Gastroesophageal sphincter (tissue), 4 donors: Measurements from ENCODE around the gene RNF208. TPM values are rescaled to one million over a fixed set of nuclear protein-coding genes. Genes with fewer than 3 reads are reported as not detected.

Experiments
- ATAC-seq: fragments of 150-250 bp; one replicate; pipeline ENCODE4 v1.9.1; 2016; ENCODE audit warnings: mild to moderate bottlenecking, moderate library complexity
- H3K27ac ChIP-seq, 4 donors: fragments of 200-600 bp; sonication (generic) in 3 of 4; 1 replicate in 3 of 4; 2 replicates in 1 of 4; pipeline ENCODE4 v1.5.1; 2016 to 2019
- H3K27me3 ChIP-seq: fragments of 200-600 bp; sonication (generic); one replicate; pipeline ENCODE4 v1.5.1; 2019
- H3K36me3 ChIP-seq, 2 donors: fragments of 200-600 bp; sonication (generic); one replicate each; pipeline ENCODE4 v1.5.1; 2019; ENCODE audit warnings: control low read depth in 1 of 2
- H3K4me1 ChIP-seq, 3 donors: fragments of 200-600 bp; sonication (generic); 1 replicate in 2 of 3; 2 replicates in 1 of 3; pipeline ENCODE4 v1.5.1; 2016 to 2019; ENCODE audit warnings: control low read depth in 2 of 3
- H3K4me3 ChIP-seq, 2 donors: fragments of 200-600 bp; sonication (generic); one replicate each; pipeline ENCODE4 v1.5.1; 2019; ENCODE audit warnings: mild to moderate bottlenecking in 1 of 2, moderate library complexity in 1 of 2
- H3K9me3 ChIP-seq, 3 donors: fragments of 200-600 bp; sonication (generic); one replicate each; pipeline ENCODE4 v1.5.1; 2017 to 2019; ENCODE audit warnings: control low read depth in 2 of 3
- CTCF ChIP-seq, 4 experiments: fragments of 200-600 bp in 2 of 4; fragments of 450-650 bp in 2 of 4; sonication (generic) in 1 of 4; IDR thresholded peaks; one replicate each; pipeline ENCODE4 v1.5.1; 2017 to 2019; ENCODE audit warnings: antibody characterized with exemption in 4 of 4, mild to moderate bottlenecking in 2 of 4, moderate library complexity in 2 of 4
- EP300 ChIP-seq: sonication (generic); formaldehyde crosslinking; IDR thresholded peaks from one replicate; pipeline ENCODE4 v1.6.1; 2017; ENCODE audit warnings: antibody characterized with exemption, mild to moderate bottlenecking
- POLR2A ChIP-seq, 2 donors: fragments of 450-650 bp; IDR thresholded peaks; one replicate each; pipeline ENCODE4 v1.6.1; 2017; ENCODE audit warnings: antibody characterized with exemption in 2 of 2, mild to moderate bottlenecking in 2 of 2, moderate library complexity in 1 of 2
- POLR2AphosphoS5 ChIP-seq: sonication (generic); formaldehyde crosslinking; IDR thresholded peaks from one replicate; pipeline ENCODE4 v1.6.1; 2017; ENCODE audit warnings: antibody characterized with exemption
- WGBS, 2 donors: methylation state at CpG; one replicate each; pipeline ENCODE4 v1.1.5; 2018; ENCODE audit warnings: low coverage in 1 of 2; 5-methylcytosine and 5-hydroxymethylcytosine counted together
- total RNA-seq, 4 donors: library from RNA; depleted of rRNA; stranded (reverse); fragments of >200 nt; gene quantifications; one replicate each; pipeline ENCODE4 v1.1.0, GENCODE V29; 2016

Gene RNF208
- total RNA-seq, 4 donors from 2014 or later, result 1.6 to 5.3 (median 3.1) TPM; not detected in 1

GRCh38 chr9:137265496-137266161 lies 43.6 kb upstream of the RNF208 start:
- H3K9me3 ChIP-seq, result no peaks in the 10 kb centered on the region

DNA sequence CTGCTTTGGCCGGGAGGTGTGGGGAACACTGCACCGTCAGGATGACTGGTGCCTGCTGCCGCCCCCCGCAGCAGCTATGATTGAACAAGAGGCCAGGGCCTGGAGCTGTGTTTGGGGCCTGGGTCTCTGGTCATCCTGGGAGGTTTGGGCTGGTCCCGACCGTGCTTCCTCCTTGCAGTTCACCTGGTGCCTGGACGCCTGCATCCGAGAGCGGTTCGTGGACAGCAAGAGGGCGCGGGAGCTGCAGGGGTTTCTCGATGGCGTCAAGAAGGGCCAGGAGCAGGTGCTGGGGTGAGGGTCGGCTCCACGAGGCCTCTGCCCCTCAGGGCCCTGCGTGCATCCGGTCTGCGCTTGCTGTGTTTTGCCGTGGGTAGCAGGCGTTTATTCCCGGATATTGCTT lies 42.0 kb upstream of the RNF208 start:
- ATAC-seq, result no peak
- Histone ChIP-seq H3K27ac (no peak overlapping the region), H3K4me1 (peaks cover 0 to 26% (median 6%) of the 10 kb centered on the region in 3 donors), H3K4me3 (no peak overlapping the region), H3K27me3 (no peaks in the 10 kb centered on the region), H3K9me3 (no peaks in the 10 kb centered on the region), H3K36me3 (peaks cover 0 to 70% of the 10 kb centered on the region in 2 donors)
- 95% methylated on average over 8 of the region's 22 CpGs; no CpG with 5 or more reads in 1 of the 2 donors for WGBS, 2 donors
- no peak for TF ChIP-seq POLR2A (IDR thresholded peaks at IDR 0.05)
- no peak for TF ChIP-seq EP300
- TF ChIP-seq POLR2AphosphoS5, result no peak
- no peak for TF ChIP-seq CTCF (IDR thresholded peaks at IDR 0.05)

More at GRCh38 chr9:137265496-137266161, 43.6 kb upstream of the RNF208 start:
- no peak overlapping the region for H3K4me3 ChIP-seq
- H3K36me3 ChIP-seq, result peaks cover 0 to 73% of the 10 kb centered on the region in 2 donors
- peaks cover 0 to 35% (median 12%) of the 10 kb centered on the region in 3 donors for H3K4me1 ChIP-seq
- H3K27me3 ChIP-seq, result no peaks in the 10 kb centered on the region
- no CpG with 5 or more reads among the region's 29 CpGs for WGBS, 2 donors
- TF ChIP-seq POLR2A (IDR thresholded peaks at IDR 0.05) (no peak), CTCF (IDR thresholded peaks at IDR 0.05) (no peak), POLR2AphosphoS5 (no peak), EP300 (no peak)
- no peak overlapping the region for H3K27ac ChIP-seq
- ATAC-seq, result no peak

GRCh38 chr9:137263506-137263905 lies 41.5 kb upstream of the RNF208 start:
- Histone ChIP-seq H3K27ac (no peak overlapping the region), H3K36me3 (peaks cover 0 to 70% of the 10 kb centered on the region in 2 donors), H3K4me1 (peaks cover 0 to 20% (median 1%) of the 10 kb centered on the region in 3 donors), H3K27me3 (no peaks in the 10 kb centered on the region), H3K4me3 (no peak overlapping the region), H3K9me3 (no peaks in the 10 kb centered on the region)
- TF ChIP-seq CTCF (IDR thresholded peaks at IDR 0.05), result no peak
- no peak for TF ChIP-seq EP300
- no peak for TF ChIP-seq POLR2AphosphoS5
- 81 to 83% methylated on average over 3 to 5 of the region's 10 CpGs for WGBS, 2 donors
- no peak for ATAC-seq

- TF ChIP-seq EP300 (no peak), POLR2A (IDR thresholded peaks at IDR 0.05) (no peak), POLR2AphosphoS5 (no peak), CTCF (IDR thresholded peaks at IDR 0.05) (no peak)
- no peaks in the 10 kb centered on the region for H3K9me3 ChIP-seq
- H3K27ac ChIP-seq, result no peak overlapping the region
- peaks cover 0 to 73% of the 10 kb centered on the region in 2 donors for H3K36me3 ChIP-seq
- no peak for ATAC-seq
- peaks cover 0 to 14% (median 0%) of the 10 kb centered on the region in 3 donors for H3K4me1 ChIP-seq
- H3K4me3 ChIP-seq, result no peak overlapping the region
- WGBS, 2 donors, result 84 to 85% methylated on average over 9 to 14 of the region's 24 CpGs
- H3K27me3 ChIP-seq, result no peaks in the 10 kb centered on the region
Observed at GRCh38 chr9:137262909-137263285, 40.9 kb upstream of the RNF208 start.
